ENCODE results near the gene ST6GALNAC6. TPM values are rescaled to one million over a fixed set of nuclear protein-coding genes. Genes with fewer than 3 reads are reported as not detected.

Gene ST6GALNAC6
- total RNA-seq, 1 experiment from 2014 or later = 24.5 TPM

GRCh38 chr9:127856094-127856728 lies 43.2 kb downstream of the ST6GALNAC6 start (continued):
- no peak for TF ChIP-seq ZFX (IDR thresholded peaks at IDR 0.05)
- TF ChIP-seq EZH2 (IDR thresholded peaks at IDR 0.05) = no peak
- TF ChIP-seq SP1 (IDR thresholded peaks at IDR 0.05; ENCODE audit: low read depth) = no peak
- no peak for TF ChIP-seq MAX (IDR thresholded peaks at IDR 0.05)

- no peak for DNase-seq (ENCODE audit: low read depth, low spot score)
- no peaks in the 10 kb centered on the region for H3K4me1 ChIP-seq (ENCODE audit: control insufficient read depth in 1 of 2, insufficient read depth in 2 of 2, low read length in 2 of 2)
- no TSS peak for BruUV-seq (replicated peaks)
- no peak for ATAC-seq
- H3K27me3 ChIP-seq (ENCODE audit: insufficient read depth, low read length) = no peaks in the 10 kb centered on the region
- CTCF ChIA-PET = interaction anchor here (1.6 kb wide), 1 partner anchor 14 kb away, joined by 4 read pairs; no protein-coding TSS in a partner anchor
- no peaks in the 10 kb centered on the region for H3K36me3 ChIP-seq (ENCODE audit: control insufficient read depth in 1 of 2, insufficient read depth in 2 of 2, low read length in 2 of 2)
- intact Hi-C loops (cut with micrococcal nuclease) = no loop called here
- no peak overlapping the region for H3K4me2 ChIP-seq (ENCODE audit: low read length)
- H3K27ac ChIP-seq (ENCODE audit: low read depth, low read length) = no peak overlapping the region
- no peaks in the 10 kb centered on the region for H4K20me1 ChIP-seq (ENCODE audit: insufficient read depth)
- POLR2A ChIA-PET = no interaction called here
- no peaks in the 10 kb centered on the region for H3K9me3 ChIP-seq (ENCODE audit: control insufficient read depth in 1 of 2, insufficient read depth in 1 of 2, low read depth in 1 of 2, low read length in 2 of 2)
- H3K79me2 ChIP-seq (ENCODE audit: insufficient read depth, low read length) = no peaks in the 10 kb centered on the region
- no peak overlapping the region for H3K4me3 ChIP-seq (replicated peaks in 1 of 2; ENCODE audit: low read depth in 1 of 2, low read length in 2 of 2)
- H3K9me2 ChIP-seq (ENCODE audit: insufficient read depth) = no peaks in the 10 kb centered on the region
- H3K9ac ChIP-seq (ENCODE audit: low read length) = no peak overlapping the region
- H2AFZ ChIP-seq (ENCODE audit: low read depth, low read length, poor library complexity, severe bottlenecking) = no peak overlapping the region
- RAD21 ChIA-PET (ENCODE audit: low non-redundant PET in 1 of 2, low total read pairs in 2 of 2, uncharacterized antibody in 2 of 2, unreplicated experiment in 2 of 2) = no interaction called here
- no peak for TF ChIP-seq ZFX (IDR thresholded peaks at IDR 0.05)
- no peak for TF ChIP-seq ZNF274 (IDR thresholded peaks at IDR 0.05; ENCODE audit: low read depth, low read length)
- no peak for TF ChIP-seq SIN3A (IDR thresholded peaks at IDR 0.05; ENCODE audit: low read depth)
- no peak for TF ChIP-seq EGR1 (IDR thresholded peaks at IDR 0.05; ENCODE audit: low read depth)
- no peak for TF ChIP-seq CTCF (IDR thresholded peaks at IDR 0.05 in 2 of 3, conservative IDR thresholded peaks at IDR 0.05 in 1 of 3; ENCODE audit: borderline replicate concordance in 1 of 3, insufficient read depth in 1 of 3, low read depth in 2 of 3, low read length in 2 of 3)
- no peak for TF ChIP-seq TCF7L2 (IDR thresholded peaks at IDR 0.05; ENCODE audit: borderline replicate concordance, extremely low read depth, insufficient read depth, insufficient read length)
- TF ChIP-seq POLR2A (IDR thresholded peaks at IDR 0.05; ENCODE audit: borderline replicate concordance, extremely low read depth, insufficient read depth, insufficient read length) = no peak
- no peak for TF ChIP-seq FOSL1 (IDR thresholded peaks at IDR 0.05; ENCODE audit: low read depth)
- TF ChIP-seq ATF3 (IDR thresholded peaks at IDR 0.05) = no peak
- TF ChIP-seq RAD21 (IDR thresholded peaks at IDR 0.05; ENCODE audit: low read depth) = no peak
- TF ChIP-seq POLR2AphosphoS5 (IDR thresholded peaks at IDR 0.05; ENCODE audit: low read depth, low read length) = no peak
- no peak for TF ChIP-seq YY1 (IDR thresholded peaks at IDR 0.05; ENCODE audit: extremely low read depth, insufficient replicate concordance, low read depth, low read length)
- TF ChIP-seq EZH2 (IDR thresholded peaks at IDR 0.05) = no peak
- TF ChIP-seq MAX (IDR thresholded peaks at IDR 0.05) = no peak
- TF ChIP-seq JUND (IDR thresholded peaks at IDR 0.05) = no peak
- TF ChIP-seq REST (IDR thresholded peaks at IDR 0.05; ENCODE audit: low read depth) = no peak
- TF ChIP-seq ELF1 (IDR thresholded peaks at IDR 0.05; ENCODE audit: borderline replicate concordance, low read depth) = no peak
- TF ChIP-seq SRF (IDR thresholded peaks at IDR 0.05; ENCODE audit: low read depth) = no peak
- TF ChIP-seq CBX3 (IDR thresholded peaks at IDR 0.05; ENCODE audit: low read depth) = no peak
These were observed 43.9 kb downstream of the ST6GALNAC6 start for GRCh38 chr9:127855522-127855921.
